OCI-LY7 (cell line): ENCODE results near the gene LRIG1.

ENCODE experiments used
- CTCF ChIP-seq: fragments of 200-600 bp; sonication (generic); conservative IDR thresholded peaks from 2 replicates; pipeline ENCODE4 v1.5.1; 2014; ENCODE audit warnings: mild to moderate bottlenecking, antibody characterized with exemption, low read length, moderate library complexity, mixed read lengths
- EZH2phosphoT487 ChIP-seq: fragments of 200-600 bp; sonication (generic); IDR thresholded peaks from 2 replicates; pipeline ENCODE4 v1.6.1; 2018; ENCODE audit warnings: low read depth, borderline replicate concordance, mild to moderate bottlenecking, mixed run types, antibody characterized with exemption, low read length, moderate library complexity, mixed read lengths

GRCh38 chr3:66425576-66426114 is 75.2 kb downstream of the LRIG1 start:
- TF ChIP-seq CTCF (no peak), EZH2phosphoT487 (no peak)
